ENCODE data around the gene CCL27.

CCL27 gene

GRCh38 chr9:34684145-34684544, 21.7 kb upstream of the CCL27 start:
- Histone ChIP-seq H3K4me3 (ENCODE audit: low read depth, low read length) (no peak overlapping the region), H3K27me3 (ENCODE audit: insufficient read depth, low read length) (no peaks in the 10 kb centered on the region), H3K27ac (ENCODE audit: low read depth, low read length) (no peak overlapping the region), H3K36me3 (ENCODE audit: insufficient read depth, low read length) (peaks cover 6% of the 10 kb centered on the region; the same call in 1 of the 2 replicates), H3K4me1 (ENCODE audit: control insufficient read depth, insufficient read depth, low read length, unreplicated experiment) (peaks cover 9% of the 10 kb centered on the region), H3K79me2 (ENCODE audit: control insufficient read depth, insufficient read depth, low read length, unreplicated experiment) (no peaks in the 10 kb centered on the region), H2AFZ (ENCODE audit: low read length, unreplicated experiment) (no peak overlapping the region)

GRCh38 chr9:34675869-34676268, 13.4 kb upstream of the CCL27 start:
- H3K27ac ChIP-seq (ENCODE audit: low read depth, low read length), result no peak overlapping the region
- H3K79me2 ChIP-seq (ENCODE audit: control insufficient read depth, insufficient read depth, low read length, unreplicated experiment), result no peaks in the 10 kb centered on the region
- H3K27me3 ChIP-seq (ENCODE audit: insufficient read depth, low read length), result no peaks in the 10 kb centered on the region
- H3K36me3 ChIP-seq (ENCODE audit: insufficient read depth, low read length), result peaks cover 2% of the 10 kb centered on the region; the same call in 1 of the 2 replicates
- H3K4me1 ChIP-seq (ENCODE audit: control insufficient read depth, insufficient read depth, low read length, unreplicated experiment), result no peaks in the 10 kb centered on the region
- no peak overlapping the region for H3K4me3 ChIP-seq (ENCODE audit: low read depth, low read length)
- H2AFZ ChIP-seq (ENCODE audit: low read length, unreplicated experiment), result no peak overlapping the region

- Histone ChIP-seq H3K4me3 (ENCODE audit: low read depth, low read length) (no peak overlapping the region), H3K4me1 (ENCODE audit: control insufficient read depth, insufficient read depth, low read length, unreplicated experiment) (no peaks in the 10 kb centered on the region), H3K27ac (ENCODE audit: low read depth, low read length) (no peak overlapping the region), H3K79me2 (ENCODE audit: control insufficient read depth, insufficient read depth, low read length, unreplicated experiment) (no peaks in the 10 kb centered on the region), H3K36me3 (ENCODE audit: insufficient read depth, low read length) (no peaks in the 10 kb centered on the region), H2AFZ (ENCODE audit: low read length, unreplicated experiment) (no peak overlapping the region), H3K27me3 (ENCODE audit: insufficient read depth, low read length) (no peaks in the 10 kb centered on the region)
These were observed 12.7 kb upstream of the CCL27 start for GRCh38 chr9:34675048-34675714.

- no peaks in the 10 kb centered on the region for H3K4me1 ChIP-seq (ENCODE audit: control insufficient read depth, insufficient read depth, low read length, unreplicated experiment)
- H3K79me2 ChIP-seq (ENCODE audit: control insufficient read depth, insufficient read depth, low read length, unreplicated experiment), result no peaks in the 10 kb centered on the region
- H2AFZ ChIP-seq (ENCODE audit: low read length, unreplicated experiment), result no peak overlapping the region
- peaks cover 3% of the 10 kb centered on the region; the same call in 1 of the 2 replicates for H3K36me3 ChIP-seq (ENCODE audit: insufficient read depth, low read length)
- no peaks in the 10 kb centered on the region for H3K27me3 ChIP-seq (ENCODE audit: insufficient read depth, low read length)
- H3K27ac ChIP-seq (ENCODE audit: low read depth, low read length), result no peak overlapping the region
- no peak overlapping the region for H3K4me3 ChIP-seq (ENCODE audit: low read depth, low read length)
These were observed 12.0 kb upstream of the CCL27 start for GRCh38 chr9:34674440-34674839.

GRCh38 chr9:34671307-34671706, 8.8 kb upstream of the CCL27 start:
- Histone ChIP-seq H3K27ac (ENCODE audit: low read depth, low read length) (no peak overlapping the region), H3K4me1 (ENCODE audit: control insufficient read depth, insufficient read depth, low read length, unreplicated experiment) (peaks cover 6% of the 10 kb centered on the region), H3K79me2 (ENCODE audit: control insufficient read depth, insufficient read depth, low read length, unreplicated experiment) (peaks cover 18% of the 10 kb centered on the region), H3K27me3 (ENCODE audit: insufficient read depth, low read length) (no peaks in the 10 kb centered on the region), H2AFZ (ENCODE audit: low read length, unreplicated experiment) (no peak overlapping the region), H3K4me3 (ENCODE audit: low read depth, low read length) (no peak overlapping the region), H3K36me3 (ENCODE audit: insufficient read depth, low read length) (peaks cover 20% of the 10 kb centered on the region)

GRCh38 chr9:34669809-34670562, 7.5 kb upstream of the CCL27 start:
- no peaks in the 10 kb centered on the region for H3K27me3 ChIP-seq (ENCODE audit: insufficient read depth, low read length)
- no peak overlapping the region for H2AFZ ChIP-seq (ENCODE audit: low read length, unreplicated experiment)
- H3K27ac ChIP-seq (ENCODE audit: low read depth, low read length), result no peak overlapping the region
- no peak overlapping the region for H3K4me3 ChIP-seq (ENCODE audit: low read depth, low read length)
- peaks cover 21% of the 10 kb centered on the region for H3K79me2 ChIP-seq (ENCODE audit: control insufficient read depth, insufficient read depth, low read length, unreplicated experiment)
- peaks cover 20% of the 10 kb centered on the region for H3K36me3 ChIP-seq (ENCODE audit: insufficient read depth, low read length)
- peaks cover 6% of the 10 kb centered on the region for H3K4me1 ChIP-seq (ENCODE audit: control insufficient read depth, insufficient read depth, low read length, unreplicated experiment)

- peaks cover 21% of the 10 kb centered on the region for H3K79me2 ChIP-seq (ENCODE audit: control insufficient read depth, insufficient read depth, low read length, unreplicated experiment)
- peaks cover 6% of the 10 kb centered on the region for H3K4me1 ChIP-seq (ENCODE audit: control insufficient read depth, insufficient read depth, low read length, unreplicated experiment)
- peak overlapping the region; percentile 95 for H3K4me3 ChIP-seq (ENCODE audit: low read depth, low read length)
- peaks cover 20% of the 10 kb centered on the region for H3K36me3 ChIP-seq (ENCODE audit: insufficient read depth, low read length)
- no peaks in the 10 kb centered on the region for H3K27me3 ChIP-seq (ENCODE audit: insufficient read depth, low read length)
- peak overlapping the region; percentile 93 for H3K27ac ChIP-seq (ENCODE audit: low read depth, low read length)
- H2AFZ ChIP-seq (ENCODE audit: low read length, unreplicated experiment), result peak overlapping the region; percentile 86
These were observed 3.2 kb upstream of the CCL27 start for GRCh38 chr9:34665381-34666250.

GRCh38 chr9:34665067-34665380, 2.6 kb upstream of the CCL27 start:
- H3K79me2 ChIP-seq (ENCODE audit: control insufficient read depth, insufficient read depth, low read length, unreplicated experiment), result peaks cover 21% of the 10 kb centered on the region
- H3K27me3 ChIP-seq (ENCODE audit: insufficient read depth, low read length), result no peaks in the 10 kb centered on the region
- peaks cover 20% of the 10 kb centered on the region for H3K36me3 ChIP-seq (ENCODE audit: insufficient read depth, low read length)
- peak overlapping the region; percentile 63 for H2AFZ ChIP-seq (ENCODE audit: low read length, unreplicated experiment)
- peak overlapping the region; percentile 36; the same call in 1 of the 2 replicates for H3K27ac ChIP-seq (ENCODE audit: low read depth, low read length)
- peaks cover 6% of the 10 kb centered on the region for H3K4me1 ChIP-seq (ENCODE audit: control insufficient read depth, insufficient read depth, low read length, unreplicated experiment)
- H3K4me3 ChIP-seq (ENCODE audit: low read depth, low read length), result peak overlapping the region; percentile 95

- Histone ChIP-seq H3K27me3 (ENCODE audit: insufficient read depth, low read length) (no peaks in the 10 kb centered on the region), H3K4me1 (ENCODE audit: control insufficient read depth, insufficient read depth, low read length, unreplicated experiment) (peaks cover 6% of the 10 kb centered on the region)
These were observed 2.0 kb upstream of the CCL27 start for GRCh38 chr9:34664281-34665066.

GRCh38 chr9:34663303-34663605, 797 bp upstream of the CCL27 start:
- H3K27ac ChIP-seq (ENCODE audit: low read depth, low read length), result no peak overlapping the region
- H3K27me3 ChIP-seq (ENCODE audit: insufficient read depth, low read length), result no peaks in the 10 kb centered on the region
- H3K4me3 ChIP-seq (ENCODE audit: low read depth, low read length), result no peak overlapping the region
- H2AFZ ChIP-seq (ENCODE audit: low read length, unreplicated experiment), result no peak overlapping the region
- H3K4me1 ChIP-seq (ENCODE audit: control insufficient read depth, insufficient read depth, low read length, unreplicated experiment), result peaks cover 6% of the 10 kb centered on the region
- H3K79me2 ChIP-seq (ENCODE audit: control insufficient read depth, insufficient read depth, low read length, unreplicated experiment), result peaks cover 19% of the 10 kb centered on the region
- peaks cover 8% of the 10 kb centered on the region; the same call in 1 of the 2 replicates for H3K36me3 ChIP-seq (ENCODE audit: insufficient read depth, low read length)

More at GRCh38 chr9:34664281-34665066, 2.0 kb upstream of the CCL27 start:
- Histone ChIP-seq H3K36me3 (ENCODE audit: insufficient read depth, low read length) (peaks cover 18% of the 10 kb centered on the region), H3K4me3 (ENCODE audit: low read depth, low read length) (peak overlapping the region; percentile 95), H2AFZ (ENCODE audit: low read length, unreplicated experiment) (peak overlapping the region; percentile 63), H3K27ac (ENCODE audit: low read depth, low read length) (peak overlapping the region; percentile 36; the same call in 1 of the 2 replicates), H3K79me2 (ENCODE audit: control insufficient read depth, insufficient read depth, low read length, unreplicated experiment) (peaks cover 21% of the 10 kb centered on the region)

Measured in ACC112 (cell line).